Trophoblast cell (in vitro differentiated cells and primary cell): ENCODE measurements around the gene TCEA3.
"Not testable (repeated sequence)": the region's sequence is repeated elsewhere in the genome, so short reads cannot be mapped to it uniquely, and the experiment has no call there.

Experiments
- DNase-seq, 2 donors: peaks; one replicate each; pipeline ENCODE4 v3.0.0-alpha.2; 2016
- H2AFZ ChIP-seq: 2 replicates; pipeline ENCODE4 v1.6.1; 2013; ENCODE audit warnings: low read length, moderate library complexity, mild to moderate bottlenecking; ENCODE audit not compliant: insufficient read depth, poor library complexity
- H2AK5ac ChIP-seq: 2 replicates; pipeline ENCODE4 v1.6.1; 2013; ENCODE audit warnings: mild to moderate bottlenecking, low read length
- H2BK120ac ChIP-seq: 2 replicates; pipeline ENCODE4 v1.6.1; 2013; ENCODE audit warnings: low read length, mild to moderate bottlenecking, moderate library complexity; ENCODE audit not compliant: insufficient read depth, poor library complexity
- H2BK12ac ChIP-seq: 2 replicates; pipeline ENCODE4 v1.6.1; 2013; ENCODE audit warnings: mild to moderate bottlenecking, low read length, moderate library complexity
- H2BK5ac ChIP-seq: 2 replicates; pipeline ENCODE4 v1.6.1; 2013; ENCODE audit warnings: low read length, low read depth, moderate library complexity, mild to moderate bottlenecking; ENCODE audit not compliant: poor library complexity
- H3K14ac ChIP-seq: 2 replicates; pipeline ENCODE4 v1.6.1; 2013; ENCODE audit warnings: mild to moderate bottlenecking, low read length
- H3K18ac ChIP-seq: 2 replicates; pipeline ENCODE4 v1.6.1; 2013; ENCODE audit warnings: mild to moderate bottlenecking, low read length
- H3K23ac ChIP-seq: 2 replicates; pipeline ENCODE4 v1.6.1; 2013; ENCODE audit warnings: low read length
- H3K27ac ChIP-seq: 2 replicates; pipeline ENCODE4 v1.5.1; 2013; ENCODE audit warnings: low read depth, mild to moderate bottlenecking, inconsistent platforms, low read length, moderate library complexity
- H3K27me3 ChIP-seq: 2 replicates; pipeline ENCODE4 v1.6.1; 2013; ENCODE audit warnings: inconsistent platforms, mild to moderate bottlenecking, low read length, moderate library complexity; ENCODE audit not compliant: insufficient read depth
- H3K36me3 ChIP-seq, 2 experiments: 1 replicate in 1 of 2; 2 replicates in 1 of 2; pipeline ENCODE4 v1.6.1; 2013; ENCODE audit warnings: low read length in 2 of 2, mild to moderate bottlenecking in 2 of 2, moderate library complexity in 1 of 2; ENCODE audit not compliant: insufficient read depth in 2 of 2, control insufficient read depth in 1 of 2
- H3K4ac ChIP-seq: 2 replicates; pipeline ENCODE4 v1.6.1; 2013; ENCODE audit warnings: low read depth, mild to moderate bottlenecking, low read length, moderate library complexity
- H3K4me1 ChIP-seq, 2 experiments: 1 replicate in 1 of 2; 2 replicates in 1 of 2; pipeline ENCODE4 v1.6.1; 2013; ENCODE audit warnings: low read length in 2 of 2, mild to moderate bottlenecking in 2 of 2, moderate library complexity in 1 of 2; ENCODE audit not compliant: insufficient read depth in 2 of 2, control insufficient read depth in 1 of 2
- H3K4me2 ChIP-seq: 2 replicates; pipeline ENCODE4 v1.6.1; 2013; ENCODE audit warnings: inconsistent platforms, mild to moderate bottlenecking, low read length, moderate library complexity
- H3K4me3 ChIP-seq: 2 replicates; pipeline ENCODE4 v1.5.1; 2013; ENCODE audit warnings: mild to moderate bottlenecking, low read depth, low read length, inconsistent platforms
- H3K79me1 ChIP-seq: one replicate; pipeline ENCODE4 v1.6.1; 2013; ENCODE audit warnings: low read length
- H3K79me2 ChIP-seq: 2 replicates; pipeline ENCODE4 v1.6.1; 2013; ENCODE audit warnings: low read length, mild to moderate bottlenecking; ENCODE audit not compliant: control insufficient read depth, insufficient read depth, poor library complexity
- H3K9ac ChIP-seq: 2 replicates; pipeline ENCODE4 v1.6.1; 2013; ENCODE audit warnings: mild to moderate bottlenecking, low read length
- H3K9me3 ChIP-seq: 2 replicates; pipeline ENCODE4 v1.6.1; 2013; ENCODE audit warnings: low read depth, mild to moderate bottlenecking, control low read depth, inconsistent platforms, low read length; ENCODE audit not compliant: insufficient read depth
- H4K12ac ChIP-seq: 2 replicates; pipeline ENCODE4 v1.6.1; 2013; ENCODE audit warnings: low read depth, mild to moderate bottlenecking, low read length, moderate library complexity
- H4K8ac ChIP-seq: 2 replicates; pipeline ENCODE4 v1.6.1; 2013; ENCODE audit warnings: low read depth, mild to moderate bottlenecking, low read length, moderate library complexity
- H4K91ac ChIP-seq: one replicate; pipeline ENCODE4 v1.6.1; 2013; ENCODE audit warnings: low read depth, mild to moderate bottlenecking, low read length, moderate library complexity
- WGBS: extraction: QIAGEN DNeasy Blood & Tissue Kit; methylation state at CpG from one replicate; pipeline ENCODE4 v1.1.7; 2013; ENCODE audit warnings: missing lambda C conversion rate; ENCODE audit not compliant: insufficient read length, insufficient coverage; ENCODE audit errors: extremely low coverage; 5-methylcytosine and 5-hydroxymethylcytosine counted together

TCEA3 gene

DNA sequence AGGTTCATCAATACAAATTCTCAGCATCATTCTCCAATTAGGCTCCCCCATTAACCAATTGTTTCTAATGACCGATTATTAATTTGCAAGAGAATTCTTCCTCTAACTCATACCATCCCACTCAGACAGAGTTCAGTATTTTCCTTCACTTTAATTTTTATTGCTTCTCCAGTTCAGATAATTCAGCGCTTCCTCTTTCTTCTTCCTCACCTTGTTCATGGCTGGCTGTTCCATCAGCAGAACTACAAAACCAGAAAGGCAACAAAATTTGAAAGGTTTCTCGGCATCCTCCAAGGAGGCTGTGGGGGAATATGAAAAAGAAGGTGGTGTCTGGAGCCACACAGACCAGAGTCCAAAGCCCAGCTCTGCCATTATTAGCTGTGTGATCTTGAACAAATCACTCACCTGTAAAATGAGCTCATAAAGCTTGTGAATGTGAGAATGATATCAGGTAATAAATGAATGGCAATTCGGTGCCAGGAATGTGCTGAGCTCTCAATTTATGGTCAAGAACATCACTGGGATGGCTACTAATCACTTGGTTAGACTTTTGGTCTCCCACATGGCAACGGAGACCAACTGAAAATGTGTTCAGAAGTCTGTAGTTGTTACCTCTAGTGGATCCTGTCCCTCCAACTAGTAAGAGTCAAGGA lies 43.2 kb downstream of the TCEA3 start:
- no peak overlapping the region for H4K8ac ChIP-seq
- no peak overlapping the region for H2BK5ac ChIP-seq
- H3K4me1 ChIP-seq, result peaks cover 16 to 22% of the 10 kb centered on the region in 2 experiments
- no peak overlapping the region for H2AFZ ChIP-seq
- no peak for DNase-seq
- no CpG with 5 or more reads among the region's 5 CpGs for WGBS
- no peak overlapping the region for H3K4me3 ChIP-seq
- H3K79me2 ChIP-seq, result no peaks in the 10 kb centered on the region
- H3K27me3 ChIP-seq, result no peaks in the 10 kb centered on the region
- H3K18ac ChIP-seq, result no peak overlapping the region
- no peak overlapping the region for H4K91ac ChIP-seq
- no peak overlapping the region for H2BK120ac ChIP-seq
- no peak overlapping the region for H2AK5ac ChIP-seq
- H3K4me2 ChIP-seq, result no peak overlapping the region
- no peak overlapping the region for H3K4ac ChIP-seq
- no peak overlapping the region for H3K27ac ChIP-seq
- peaks cover 11% of the 10 kb centered on the region for H3K79me1 ChIP-seq
- H3K9me3 ChIP-seq, result no peaks in the 10 kb centered on the region
- H3K36me3 ChIP-seq, result no peaks in the 10 kb centered on the region
- no peak overlapping the region for H3K14ac ChIP-seq
- H4K12ac ChIP-seq, result no peak overlapping the region
- peak overlapping the region; percentile 24 for H3K23ac ChIP-seq
- no peak overlapping the region for H2BK12ac ChIP-seq
- no peak overlapping the region for H3K9ac ChIP-seq

DNA sequence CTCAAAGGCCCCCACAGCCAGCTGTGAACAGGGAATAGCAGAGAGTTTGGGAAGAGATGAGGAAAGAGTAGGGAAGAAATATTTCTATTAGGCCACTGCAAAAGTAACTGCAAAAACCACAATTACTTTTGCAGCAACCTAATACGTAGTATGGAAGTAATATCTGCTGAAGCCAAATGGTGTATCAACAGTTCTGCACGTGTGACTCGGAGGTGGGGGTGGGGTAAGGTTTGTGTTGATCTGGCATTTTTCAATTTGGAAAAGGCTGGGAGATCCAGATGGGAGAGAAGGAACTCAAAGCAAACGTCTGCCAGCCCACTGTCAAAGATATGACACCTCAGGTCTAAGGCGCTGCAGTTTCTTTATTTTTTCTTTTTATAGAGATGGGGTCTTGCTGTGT lies 43.8 kb downstream of the TCEA3 start:
- H3K79me1 ChIP-seq, result peaks cover 8% of the 10 kb centered on the region
- no peaks in the 10 kb centered on the region for H3K79me2 ChIP-seq
- H4K8ac ChIP-seq, result no peak overlapping the region
- no peak overlapping the region for H2BK5ac ChIP-seq
- H3K4ac ChIP-seq, result no peak overlapping the region
- H3K27me3 ChIP-seq, result no peaks in the 10 kb centered on the region
- H3K14ac ChIP-seq, result no peak overlapping the region
- no peak overlapping the region for H2AFZ ChIP-seq
- DNase-seq, result no peak
- no peak overlapping the region for H3K4me3 ChIP-seq
- no peak overlapping the region for H3K27ac ChIP-seq
- H4K91ac ChIP-seq, result no peak overlapping the region
- H3K23ac ChIP-seq, result no peak overlapping the region
- H2BK120ac ChIP-seq, result no peak overlapping the region
- peaks cover 14 to 18% of the 10 kb centered on the region in 2 experiments for H3K4me1 ChIP-seq
- H2BK12ac ChIP-seq, result no peak overlapping the region
- no peak overlapping the region for H3K4me2 ChIP-seq
- no peak overlapping the region for H3K9ac ChIP-seq
- H4K12ac ChIP-seq, result no peak overlapping the region
- no peak overlapping the region for H3K18ac ChIP-seq
- no CpG with 5 or more reads among the region's 5 CpGs for WGBS
- no peaks in the 10 kb centered on the region for H3K36me3 ChIP-seq
- H2AK5ac ChIP-seq, result no peak overlapping the region
- H3K9me3 ChIP-seq, result no peaks in the 10 kb centered on the region

DNA sequence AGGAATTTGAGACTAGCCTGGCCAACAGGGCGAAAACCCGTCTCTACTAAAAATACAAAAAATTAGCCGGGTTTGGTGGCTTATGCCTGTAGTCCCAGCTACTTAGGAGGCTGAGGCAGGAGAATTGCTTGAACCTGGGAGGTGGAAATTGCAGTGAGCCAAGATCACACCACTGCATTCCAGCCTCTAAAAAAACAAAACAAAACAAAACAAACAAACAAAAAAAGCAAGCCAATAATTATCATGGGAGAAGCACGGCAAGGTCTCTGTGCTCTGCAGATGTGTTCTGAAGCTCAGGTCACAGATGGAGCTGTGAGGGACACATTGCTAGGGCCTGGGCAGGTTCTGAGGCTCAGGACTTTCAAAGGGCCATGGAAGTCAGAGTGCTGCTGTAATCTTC lies 44.3 kb downstream of the TCEA3 start:
- not testable (repeated sequence) for DNase-seq, H4K91ac ChIP-seq, H3K4ac ChIP-seq, H2AK5ac ChIP-seq, H3K79me2 ChIP-seq, H3K9ac ChIP-seq, H3K27ac ChIP-seq, H2BK120ac ChIP-seq, H3K79me1 ChIP-seq, H3K4me2 ChIP-seq, H3K14ac ChIP-seq, H3K27me3 ChIP-seq, H3K18ac ChIP-seq, H4K8ac ChIP-seq, H2AFZ ChIP-seq, H2BK5ac ChIP-seq, H4K12ac ChIP-seq, H3K9me3 ChIP-seq, H3K36me3 ChIP-seq, H2BK12ac ChIP-seq, H3K23ac ChIP-seq, H3K4me3 ChIP-seq
- H3K4me1 ChIP-seq, result peaks cover 10 to 13% of the 10 kb centered on the region in 2 experiments
- WGBS, result no CpG with 5 or more reads among the region's 4 CpGs

DNA sequence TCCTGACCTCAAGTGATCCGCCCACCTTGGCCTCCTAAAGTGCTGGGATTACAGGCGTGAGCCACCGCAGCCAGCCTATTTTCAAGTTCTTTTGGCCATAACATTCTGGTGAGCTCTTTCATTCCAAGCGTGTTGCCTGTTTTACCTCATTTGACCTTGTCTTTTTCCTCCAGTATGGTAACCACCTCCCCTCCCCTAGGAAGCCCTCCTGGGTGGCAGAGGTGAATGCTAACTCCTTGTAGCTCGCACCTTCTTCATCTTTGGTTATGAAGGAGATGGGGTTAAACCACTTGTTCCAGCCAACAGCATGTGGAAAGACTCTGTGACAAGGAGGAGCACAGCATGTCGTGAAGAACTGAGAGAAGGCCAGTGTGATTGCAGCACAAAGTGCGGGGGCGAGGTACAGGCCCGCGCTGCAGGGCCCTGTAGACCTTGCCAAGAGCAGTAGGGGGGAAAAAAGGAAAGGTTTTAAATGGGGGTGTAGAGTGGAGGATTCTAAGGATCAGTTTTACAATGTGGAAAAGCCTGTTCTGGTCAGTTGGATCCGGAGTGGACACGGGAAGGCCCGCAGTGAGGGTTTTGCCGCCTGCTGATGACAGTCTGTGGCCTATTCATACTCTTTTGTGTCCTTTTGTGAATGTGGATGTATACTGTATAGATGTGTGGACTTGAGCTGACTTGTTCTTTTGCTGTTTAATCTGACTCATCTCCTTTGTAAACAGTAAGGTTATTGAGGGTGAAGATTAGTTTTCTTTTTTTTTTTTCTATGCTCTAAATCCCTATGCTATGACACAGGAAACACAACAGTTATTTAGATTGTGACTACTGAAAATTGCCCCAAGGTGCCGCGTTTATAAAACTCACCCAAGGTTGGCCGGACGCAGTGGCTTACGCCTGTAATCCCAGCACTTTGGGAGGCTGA lies 47.4 kb downstream of the TCEA3 start:
- Histone ChIP-seq H3K14ac (no peak overlapping the region), H3K4me2 (no peak overlapping the region), H2BK12ac (no peak overlapping the region), H3K36me3 (no peaks in the 10 kb centered on the region), H2BK120ac (no peak overlapping the region), H2AFZ (no peak overlapping the region), H4K8ac (no peak overlapping the region), H3K79me2 (no peaks in the 10 kb centered on the region), H3K4me1 (peaks cover 0 to 6% of the 10 kb centered on the region in 2 experiments), H4K91ac (peak overlapping the region; percentile 23), H3K4ac (no peak overlapping the region), H3K4me3 (no peak overlapping the region), H2AK5ac (no peak overlapping the region), H3K79me1 (peaks cover 4% of the 10 kb centered on the region), H3K27ac (peak overlapping the region; percentile 36), H3K23ac (peak overlapping the region; percentile 6), H3K18ac (no peak overlapping the region), H4K12ac (no peak overlapping the region), H2BK5ac (no peak overlapping the region), H3K9ac (no peak overlapping the region), H3K27me3 (no peaks in the 10 kb centered on the region), H3K9me3 (no peaks in the 10 kb centered on the region)
- DNase-seq, result peak; percentile 77 to 82
- WGBS, result no CpG with 5 or more reads among the region's 19 CpGs
